Mononuclear cell (primary cell): Measurements from ENCODE around the gene RASGEF1B. TPM values are rescaled to one million over a fixed set of nuclear protein-coding genes. Genes with fewer than 3 reads are reported as not detected.

Source experiments
- H3K27me3 ChIP-seq: 2 replicates; pipeline ENCODE4 v1.6.0; 2011; ENCODE audit warnings: low read length, control low read depth; ENCODE audit not compliant: insufficient read depth
- H3K4me1 ChIP-seq: 2 replicates; pipeline ENCODE4 v1.5.1; 2011; ENCODE audit warnings: mild to moderate bottlenecking, low read length, control low read depth; ENCODE audit not compliant: insufficient read depth
- H3K4me3 ChIP-seq: 2 replicates; pipeline ENCODE4 v1.5.1; 2011; ENCODE audit warnings: mild to moderate bottlenecking, low read length, moderate library complexity
- H3K9me3 ChIP-seq: 2 replicates; pipeline ENCODE4 v1.5.1; 2011; ENCODE audit warnings: low read depth, mild to moderate bottlenecking, control low read depth, low read length
- total RNA-seq: library from RNA; depleted of rRNA; stranded (reverse); fragments of >200 nt; gene quantifications from one replicate; pipeline ENCODE4 v1.2.3, GENCODE V29; 2012

Gene RASGEF1B
- total RNA-seq, 1 donor = 270 TPM

DNA sequence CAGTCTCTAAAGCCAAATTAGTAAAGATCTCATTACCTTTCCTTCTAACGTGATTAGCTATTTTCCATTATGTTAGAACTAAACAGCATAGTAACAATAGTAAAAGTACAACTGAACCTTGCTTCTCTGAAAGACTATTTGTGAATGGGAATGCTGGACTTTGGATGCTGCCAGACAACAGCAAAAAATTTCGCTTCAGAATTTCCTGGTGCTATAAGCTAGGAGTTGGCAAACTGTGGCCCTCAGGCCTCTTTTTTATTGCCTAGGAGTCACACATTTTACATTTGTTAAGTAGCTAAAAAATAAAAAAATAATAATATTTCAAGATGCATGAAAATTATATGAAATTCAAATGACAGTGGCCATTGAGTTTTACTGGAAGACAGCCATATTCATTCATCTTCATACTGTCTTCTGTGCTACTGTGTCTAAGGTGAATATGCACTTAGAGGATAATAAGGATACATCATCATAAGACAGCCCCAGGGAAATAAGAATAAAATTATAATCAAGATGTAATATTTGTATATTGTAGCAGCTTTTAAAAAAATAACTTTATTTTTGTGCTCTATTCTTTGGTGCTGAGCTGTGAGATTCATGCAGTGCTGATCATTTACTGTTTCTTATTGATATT is 34.6 kb downstream of the RASGEF1B start:
- H3K4me3 ChIP-seq = no peak overlapping the region
- no peaks in the 10 kb centered on the region for H3K9me3 ChIP-seq
- no peaks in the 10 kb centered on the region for H3K4me1 ChIP-seq
- H3K27me3 ChIP-seq = no peaks in the 10 kb centered on the region

DNA sequence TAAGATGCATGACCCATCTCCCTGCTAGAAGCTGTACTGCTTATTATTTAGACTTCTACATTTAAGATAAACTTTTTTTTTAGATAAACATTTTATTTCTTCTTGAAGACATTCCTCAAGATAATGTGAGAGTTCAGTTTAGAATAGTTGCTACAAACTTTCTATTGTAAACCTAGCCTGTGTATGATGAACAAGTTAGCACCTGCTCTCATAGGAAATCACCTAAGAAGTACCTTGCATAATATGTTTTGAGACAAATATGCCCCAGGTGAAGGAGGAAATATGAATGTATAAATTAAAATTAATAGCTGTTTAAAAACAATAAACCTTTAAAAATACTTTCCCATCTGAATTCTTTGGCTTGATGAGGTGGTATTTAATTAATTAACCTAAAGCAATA is 35.6 kb downstream of the RASGEF1B start:
- H3K4me1 ChIP-seq = no peaks in the 10 kb centered on the region
- no peaks in the 10 kb centered on the region for H3K27me3 ChIP-seq
- no peak overlapping the region for H3K4me3 ChIP-seq
- H3K9me3 ChIP-seq = no peaks in the 10 kb centered on the region

DNA sequence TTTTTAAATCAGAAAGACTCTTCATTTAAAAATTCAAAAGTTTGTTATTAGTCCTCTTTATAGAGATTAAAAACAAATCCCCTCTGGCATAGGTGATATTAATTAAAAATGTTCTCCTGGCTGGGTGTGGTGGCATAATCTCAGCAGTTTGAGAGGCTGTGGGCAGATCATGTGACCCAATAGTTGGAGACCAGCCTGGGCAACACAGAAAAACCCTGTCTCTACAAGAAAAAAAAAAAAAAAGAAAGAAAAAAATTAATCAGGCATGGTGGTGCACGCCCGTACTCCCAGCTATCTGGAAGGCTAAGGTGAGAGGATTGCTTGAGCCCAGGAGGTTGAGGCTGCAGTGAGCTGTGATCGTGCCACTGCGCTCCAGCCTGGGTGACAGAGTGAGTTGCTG is 38.9 kb downstream of the RASGEF1B start:
- Histone ChIP-seq H3K9me3 (no peaks in the 10 kb centered on the region), H3K4me1 (no peaks in the 10 kb centered on the region), H3K27me3 (no peaks in the 10 kb centered on the region), H3K4me3 (no peak overlapping the region)

DNA sequence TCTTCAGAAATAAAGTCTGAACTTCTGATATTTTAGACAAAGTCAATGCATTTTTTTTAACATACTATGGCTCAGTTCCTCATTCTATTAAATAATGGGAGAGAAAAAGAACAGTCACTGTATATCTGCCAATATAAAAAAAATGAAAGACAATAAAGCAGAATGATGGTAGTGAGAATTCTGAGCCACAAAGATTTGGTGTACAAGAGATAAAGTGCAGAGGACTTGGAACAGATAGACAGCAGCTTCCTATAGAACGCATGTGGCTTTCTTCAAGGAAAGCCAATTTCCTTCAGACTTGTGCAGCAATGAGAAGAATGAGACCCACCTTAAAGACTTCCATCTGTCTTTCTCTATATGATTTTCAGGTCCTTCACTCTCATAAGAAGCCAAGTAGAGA is 39.7 kb downstream of the RASGEF1B start:
- Histone ChIP-seq H3K27me3 (no peaks in the 10 kb centered on the region), H3K4me3 (no peak overlapping the region), H3K4me1 (no peaks in the 10 kb centered on the region), H3K9me3 (no peaks in the 10 kb centered on the region)

DNA sequence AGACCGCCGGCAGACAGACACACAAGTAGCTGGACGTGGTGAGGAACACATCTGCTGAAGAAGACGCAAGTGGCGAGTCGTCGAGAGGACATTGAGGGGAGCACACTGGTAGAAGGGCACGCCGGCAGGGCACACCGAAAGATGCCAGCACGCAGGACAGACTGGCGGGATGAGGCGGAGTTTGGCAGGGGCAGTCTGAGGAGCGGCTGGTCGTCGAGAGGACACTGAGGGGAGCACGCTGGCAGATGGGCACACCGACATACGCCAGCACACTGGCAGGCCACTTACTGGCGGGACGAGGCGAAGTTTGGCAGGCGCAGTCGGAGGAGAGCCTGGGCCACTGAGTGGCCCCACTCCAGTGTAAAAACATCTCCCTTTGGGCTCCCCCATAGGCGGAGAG is 42.1 kb downstream of the RASGEF1B start:
- Histone ChIP-seq H3K27me3 (no peaks in the 10 kb centered on the region), H3K4me1 (no peaks in the 10 kb centered on the region), H3K4me3 (no peak overlapping the region), H3K9me3 (no peaks in the 10 kb centered on the region)

DNA sequence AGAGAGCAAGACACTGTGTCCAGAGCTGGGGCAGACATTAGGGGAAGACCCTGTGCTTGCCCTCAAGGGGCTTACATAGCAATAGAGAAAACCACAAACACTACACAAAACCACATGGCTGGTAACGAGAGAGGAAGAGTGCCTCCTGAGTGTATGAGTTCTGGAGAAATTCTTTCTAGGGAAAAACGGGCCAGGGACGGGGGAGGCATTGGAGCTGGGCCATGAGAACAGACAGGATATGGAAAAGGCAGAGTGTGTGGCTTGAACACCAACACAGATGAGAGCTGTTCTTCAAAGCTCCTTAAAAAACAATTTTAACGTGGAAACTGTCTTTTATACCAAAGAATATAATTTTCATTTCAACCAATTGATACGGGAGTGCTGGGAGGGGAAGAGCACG is 42.7 kb downstream of the RASGEF1B start:
- no peaks in the 10 kb centered on the region for H3K9me3 ChIP-seq
- no peaks in the 10 kb centered on the region for H3K27me3 ChIP-seq
- H3K4me1 ChIP-seq = no peaks in the 10 kb centered on the region
- H3K4me3 ChIP-seq = no peak overlapping the region

DNA sequence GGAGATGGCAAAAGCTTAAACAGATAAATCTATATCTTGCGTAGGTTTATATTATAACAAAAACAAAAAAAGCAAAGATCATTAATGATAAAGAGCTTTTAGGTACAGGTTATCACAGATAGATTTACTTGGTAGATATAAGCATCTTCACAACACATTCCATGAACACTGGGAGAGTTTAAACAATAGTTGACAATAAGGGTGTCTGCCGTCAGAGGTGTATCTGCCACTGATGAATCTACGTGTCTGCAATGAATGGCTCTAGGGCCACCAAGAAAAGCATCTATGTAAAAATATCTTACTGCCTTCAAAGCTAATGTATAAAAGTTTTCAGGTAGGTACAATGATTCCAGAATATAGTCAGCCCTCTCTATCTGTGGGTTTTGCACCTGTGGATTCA is 43.7 kb downstream of the RASGEF1B start:
- Histone ChIP-seq H3K4me1 (no peaks in the 10 kb centered on the region), H3K9me3 (no peaks in the 10 kb centered on the region), H3K4me3 (no peak overlapping the region), H3K27me3 (no peaks in the 10 kb centered on the region)

DNA sequence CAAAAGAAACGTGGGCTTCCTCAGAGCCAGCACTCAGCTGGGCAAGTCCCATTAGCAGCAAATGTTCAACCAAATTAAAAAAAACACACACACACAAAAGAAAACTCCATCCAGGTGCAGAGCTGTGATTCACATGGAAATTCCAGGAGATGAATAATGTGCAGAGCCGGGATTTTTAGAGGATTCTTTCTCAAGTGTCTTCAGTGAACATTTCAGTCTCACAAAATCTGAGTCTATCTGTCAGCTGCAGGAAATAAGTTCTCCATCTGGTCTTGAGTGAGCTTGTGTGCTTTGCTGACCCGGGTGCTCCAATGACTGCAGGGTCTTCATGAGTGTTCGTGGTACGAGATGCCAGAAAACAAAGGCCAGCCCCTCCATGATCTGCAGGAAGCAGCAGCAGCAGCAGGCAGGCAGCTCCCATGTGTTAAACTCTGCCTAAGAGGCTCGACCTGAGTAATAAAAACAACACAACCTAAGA is 44.3 kb downstream of the RASGEF1B start:
- H3K9me3 ChIP-seq = no peaks in the 10 kb centered on the region
- H3K27me3 ChIP-seq = no peaks in the 10 kb centered on the region
- peaks cover 5% of the 10 kb centered on the region for H3K4me1 ChIP-seq
- H3K4me3 ChIP-seq = no peak overlapping the region

DNA sequence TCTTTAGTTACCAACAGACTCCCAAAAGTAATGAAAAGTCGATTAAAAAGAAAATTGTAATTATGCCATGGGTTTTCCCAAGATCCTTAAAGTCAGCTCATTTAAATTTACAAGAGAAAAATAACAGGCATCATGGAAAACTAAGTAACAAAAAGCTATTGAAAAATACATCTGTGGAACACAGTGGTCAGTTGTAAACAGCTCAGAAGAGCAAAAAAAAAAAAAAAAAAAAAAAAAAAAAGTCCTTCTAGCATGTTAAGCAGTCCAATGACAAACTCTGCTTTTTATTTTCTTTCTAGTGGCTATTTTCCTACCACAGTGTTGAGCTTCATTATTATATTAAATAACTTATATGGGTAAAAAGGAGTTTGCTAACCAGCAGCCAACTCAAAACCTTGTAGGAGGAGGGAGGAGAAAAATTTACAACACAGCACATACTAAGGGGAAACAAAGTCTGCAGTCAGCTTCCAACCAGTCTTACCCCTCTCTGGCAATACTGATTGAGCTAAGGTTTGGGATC is 44.9 kb downstream of the RASGEF1B start:
- H3K27me3 ChIP-seq = no peaks in the 10 kb centered on the region
- H3K9me3 ChIP-seq = no peaks in the 10 kb centered on the region
- H3K4me1 ChIP-seq = peaks cover 11% of the 10 kb centered on the region
- H3K4me3 ChIP-seq = no peak overlapping the region

DNA sequence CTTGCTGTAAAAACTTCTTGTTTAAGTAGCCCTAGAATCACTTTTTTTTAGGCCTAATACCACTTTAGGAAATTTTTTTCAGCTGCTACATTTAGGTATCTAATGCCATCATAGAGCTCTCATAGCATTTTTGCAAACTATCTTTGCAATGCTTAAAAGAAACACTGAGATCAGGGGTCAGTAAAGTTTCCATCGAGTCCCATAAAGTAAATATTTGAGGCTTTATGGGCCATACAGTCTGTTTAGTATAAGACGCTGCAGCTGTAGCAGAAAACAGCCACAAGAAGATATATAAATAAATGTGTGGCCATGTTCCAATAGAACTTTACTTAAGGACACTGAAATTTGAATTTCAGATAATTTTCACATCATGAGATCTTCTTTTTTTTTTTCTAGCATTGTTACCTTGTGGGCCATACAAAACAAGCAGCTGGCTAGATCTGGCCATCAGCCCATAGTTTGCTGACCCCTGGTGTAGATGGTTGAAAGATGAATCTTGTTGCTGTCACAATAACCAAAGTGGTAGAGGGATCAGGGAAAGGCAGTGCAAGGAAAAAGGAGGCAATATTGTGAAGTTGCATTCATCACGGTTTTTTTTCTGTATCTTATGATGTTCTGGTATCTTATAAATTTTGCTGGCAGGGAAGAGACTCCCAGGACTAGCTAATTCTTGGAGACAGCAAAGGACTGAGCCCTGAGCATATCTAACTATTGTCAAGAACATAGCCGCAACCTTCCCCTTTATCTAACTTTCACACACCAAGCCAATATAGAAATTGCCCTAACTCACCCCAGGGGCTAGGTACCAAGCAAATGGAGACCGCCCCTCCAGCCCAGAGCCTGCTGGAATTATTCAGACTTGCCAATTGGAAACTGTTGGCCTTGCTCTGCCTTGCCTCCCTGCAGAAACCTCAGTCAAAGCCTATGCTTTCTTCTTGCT is 46.6 kb downstream of the RASGEF1B start:
- Histone ChIP-seq H3K4me3 (no peak overlapping the region), H3K27me3 (no peaks in the 10 kb centered on the region), H3K9me3 (no peaks in the 10 kb centered on the region), H3K4me1 (peaks cover 23% of the 10 kb centered on the region)

DNA sequence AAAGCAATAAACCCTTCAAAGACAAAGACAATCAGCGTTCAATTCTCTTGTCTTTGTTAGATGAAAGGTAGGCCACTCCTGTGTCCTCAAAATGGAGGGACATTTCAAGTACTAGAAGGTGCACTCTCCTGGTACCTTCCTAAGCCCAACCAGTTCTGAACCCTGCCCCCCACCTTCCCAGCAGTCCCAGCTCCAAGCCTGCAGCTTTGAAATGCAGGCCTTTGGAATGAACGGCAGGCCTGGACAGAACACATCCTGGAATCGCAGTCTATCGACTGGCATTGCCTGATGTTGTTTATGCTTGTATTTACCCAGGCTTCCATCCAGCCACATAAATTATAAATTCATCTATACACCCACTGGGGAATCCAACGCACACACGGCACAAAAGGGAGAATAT is 47.4 kb downstream of the RASGEF1B start:
- peaks cover 23% of the 10 kb centered on the region for H3K4me1 ChIP-seq
- H3K27me3 ChIP-seq = no peaks in the 10 kb centered on the region
- no peaks in the 10 kb centered on the region for H3K9me3 ChIP-seq
- H3K4me3 ChIP-seq = no peak overlapping the region

DNA sequence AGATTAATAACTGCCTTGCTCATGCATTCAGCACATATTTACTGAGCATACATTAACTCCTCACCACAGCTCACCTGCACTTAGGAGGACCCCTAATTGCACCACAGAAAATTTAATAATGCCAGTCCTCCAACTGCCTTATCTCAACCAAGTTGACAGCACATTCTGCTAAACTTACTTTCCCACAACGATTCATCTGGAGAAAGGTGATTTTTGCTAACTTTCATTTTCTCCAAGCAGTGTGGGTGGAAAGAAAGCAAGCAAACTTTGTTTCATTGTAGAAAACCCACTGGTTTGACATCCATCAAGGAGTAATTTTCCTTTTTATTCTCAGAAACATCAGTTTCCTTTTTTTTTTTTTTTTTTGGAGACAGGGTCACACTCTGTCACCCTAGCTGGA is 49.1 kb downstream of the RASGEF1B start:
- Histone ChIP-seq H3K9me3 (no peaks in the 10 kb centered on the region), H3K27me3 (no peaks in the 10 kb centered on the region), H3K4me3 (no peak overlapping the region), H3K4me1 (peaks cover 23% of the 10 kb centered on the region)

DNA sequence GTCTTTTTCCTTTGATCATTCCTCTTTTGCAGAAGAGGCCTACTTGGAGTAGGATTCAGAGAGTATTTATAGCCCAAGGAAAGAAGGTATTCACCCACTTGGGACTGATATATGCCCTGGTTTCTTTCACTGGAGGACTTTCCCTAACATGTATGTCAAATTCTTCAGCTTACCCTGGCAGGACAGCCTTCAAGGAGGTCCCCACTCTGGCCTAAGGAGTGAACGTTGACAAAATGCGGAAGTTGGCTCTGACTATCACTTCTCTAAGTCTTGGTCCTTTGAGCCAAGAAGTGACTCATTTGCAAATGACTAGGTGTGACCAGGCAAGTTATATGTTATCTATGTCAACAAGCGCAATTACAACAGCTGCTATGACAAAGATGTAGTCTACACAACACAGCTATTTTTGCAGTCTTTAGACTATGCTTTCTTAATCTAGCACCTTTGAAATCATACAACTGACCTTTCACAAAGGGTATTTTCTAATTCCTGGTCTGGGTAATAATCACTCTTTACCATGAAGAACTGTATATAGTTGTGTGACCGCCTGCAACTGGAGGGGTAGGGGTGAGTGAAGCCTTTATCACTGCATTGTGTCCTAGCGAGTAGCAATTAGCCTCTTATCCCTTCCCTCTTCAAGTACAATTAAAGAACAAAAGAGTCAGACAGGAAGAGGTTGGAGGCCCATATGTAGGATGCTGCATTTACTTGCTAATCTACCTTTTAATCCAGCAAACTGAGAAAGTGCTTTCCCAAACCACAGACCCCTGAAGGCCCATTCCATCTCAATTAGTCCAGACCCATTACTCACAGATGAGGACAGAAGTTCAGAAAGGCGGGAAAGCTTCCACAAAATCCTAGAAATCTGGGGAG is 50.1 kb downstream of the RASGEF1B start:
- Histone ChIP-seq H3K27me3 (no peaks in the 10 kb centered on the region), H3K4me3 (no peak overlapping the region), H3K9me3 (no peaks in the 10 kb centered on the region), H3K4me1 (peaks cover 23% of the 10 kb centered on the region)

DNA sequence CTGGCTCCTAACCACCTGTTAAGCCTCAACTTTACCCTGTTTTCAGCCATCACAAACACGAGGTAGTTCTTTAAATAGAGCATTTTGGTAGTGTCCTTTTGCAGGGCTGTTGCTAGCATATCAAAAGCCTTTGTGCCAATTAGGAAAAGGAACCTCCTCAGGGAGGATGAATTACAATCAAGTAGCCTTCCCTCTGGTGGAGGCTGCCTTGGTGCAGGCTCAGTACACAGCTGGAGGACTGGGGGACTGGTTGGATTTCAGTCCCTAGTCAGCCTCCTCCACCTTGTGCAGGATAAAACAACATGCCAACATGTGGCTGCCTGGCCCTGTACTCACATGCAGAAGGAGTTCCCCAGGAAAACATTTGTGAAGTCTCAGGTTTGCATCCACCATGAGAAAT is 53.1 kb downstream of the RASGEF1B start:
- Histone ChIP-seq H3K27me3 (no peaks in the 10 kb centered on the region), H3K4me1 (peaks cover 23% of the 10 kb centered on the region), H3K9me3 (no peaks in the 10 kb centered on the region), H3K4me3 (no peak overlapping the region)
